Glomerular visceral epithelial cell (primary cell): ENCODE results near the gene KRT10.
A peak's percentile ranks its signal among the peaks of the same experiment; 100 is the strongest.
"Not testable (repeated sequence)": the region's sequence is repeated elsewhere in the genome, so short reads cannot be mapped to it uniquely, and the experiment has no call there.

Experiments
- DNase-seq: peaks from one replicate; pipeline ENCODE4 v3.0.0-alpha.2; 2016; ENCODE audit errors: extremely low spot score

Gene KRT10

GRCh38 chr17:40833882-40834281 lies 11.5 kb upstream of the KRT10 start:
- no peak for DNase-seq

- no peak for DNase-seq
Observed at GRCh38 chr17:40832840-40833239, 10.4 kb upstream of the KRT10 start.

- DNase-seq, result no peak
Observed at GRCh38 chr17:40830085-40830776, 7.8 kb upstream of the KRT10 start.

GRCh38 chr17:40828454-40829044 lies 6.1 kb upstream of the KRT10 start:
- no peak for DNase-seq

- no peak for DNase-seq
Observed at GRCh38 chr17:40827746-40828453, 5.5 kb upstream of the KRT10 start.

GRCh38 chr17:40825599-40825998 lies 3.2 kb upstream of the KRT10 start:
- DNase-seq, result no peak

DNA sequence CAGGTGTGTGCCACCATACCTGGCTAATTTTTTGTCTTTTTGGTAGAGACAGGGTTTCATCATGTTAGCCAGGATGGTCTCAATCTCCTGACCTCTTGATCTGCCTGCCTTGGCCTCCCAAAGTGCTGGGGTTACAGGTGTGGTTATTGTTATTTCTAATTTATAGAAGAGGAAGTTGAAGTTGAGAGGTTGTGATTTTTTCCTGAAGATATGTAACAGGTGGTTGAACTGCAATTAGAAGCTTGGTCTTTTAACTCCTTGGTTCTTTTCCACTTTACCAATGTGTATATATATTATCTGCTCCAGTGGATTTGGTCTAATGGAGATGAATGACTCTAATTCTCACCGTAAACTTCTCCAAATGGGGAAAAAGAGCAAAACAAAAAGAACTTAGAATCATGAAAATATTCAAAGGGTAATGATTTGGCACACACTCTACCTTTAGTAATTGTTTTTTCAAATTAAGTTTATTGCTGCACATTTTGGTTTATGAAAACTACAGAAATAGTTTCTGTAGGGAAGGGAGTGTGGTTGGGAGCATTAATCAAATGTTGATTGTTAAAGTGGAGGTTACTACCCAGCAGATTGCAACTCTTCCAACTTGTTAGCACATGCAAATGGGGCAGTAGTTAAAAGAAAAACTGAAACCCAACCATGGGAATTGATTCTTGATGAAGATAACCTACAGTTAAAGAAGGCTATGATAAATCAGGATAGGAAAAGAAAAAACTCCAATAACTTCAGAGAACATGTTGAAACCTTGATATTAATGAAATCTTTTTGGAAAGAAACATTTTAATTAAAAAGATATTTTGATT lies 1.8 kb upstream of the KRT10 start:
- DNase-seq, result no peak

- no peak for DNase-seq
Observed at GRCh38 chr17:40821536-40821935, 878 bp downstream of the KRT10 start.

- DNase-seq, result no peak
Observed at GRCh38 chr17:40820228-40820838, 2.1 kb downstream of the KRT10 start.

GRCh38 chr17:40819528-40820125 lies 2.8 kb downstream of the KRT10 start:
- peak; percentile 17 for DNase-seq

- peak; percentile 89 for DNase-seq
Observed at GRCh38 chr17:40818733-40819527, 3.5 kb downstream of the KRT10 start.

DNA sequence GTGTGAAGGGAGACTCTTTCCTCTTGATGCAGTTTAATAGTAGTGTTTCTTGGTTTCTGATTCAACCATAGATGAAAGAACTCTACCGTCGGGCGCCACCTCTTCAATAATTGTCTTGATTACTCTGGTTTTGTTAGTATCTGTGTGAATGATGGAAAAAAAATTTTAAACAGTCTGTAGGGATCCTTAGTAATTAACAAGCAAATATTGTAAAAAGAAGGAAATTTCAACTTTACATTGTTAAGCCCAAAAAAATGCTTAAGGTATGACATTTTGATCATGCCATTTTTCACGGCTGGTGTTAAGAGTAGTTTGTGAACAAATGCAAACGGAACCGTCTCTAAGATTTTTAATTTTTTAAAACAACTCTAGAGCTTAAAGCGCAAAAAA lies 4.1 kb downstream of the KRT10 start:
- no peak for DNase-seq

DNA sequence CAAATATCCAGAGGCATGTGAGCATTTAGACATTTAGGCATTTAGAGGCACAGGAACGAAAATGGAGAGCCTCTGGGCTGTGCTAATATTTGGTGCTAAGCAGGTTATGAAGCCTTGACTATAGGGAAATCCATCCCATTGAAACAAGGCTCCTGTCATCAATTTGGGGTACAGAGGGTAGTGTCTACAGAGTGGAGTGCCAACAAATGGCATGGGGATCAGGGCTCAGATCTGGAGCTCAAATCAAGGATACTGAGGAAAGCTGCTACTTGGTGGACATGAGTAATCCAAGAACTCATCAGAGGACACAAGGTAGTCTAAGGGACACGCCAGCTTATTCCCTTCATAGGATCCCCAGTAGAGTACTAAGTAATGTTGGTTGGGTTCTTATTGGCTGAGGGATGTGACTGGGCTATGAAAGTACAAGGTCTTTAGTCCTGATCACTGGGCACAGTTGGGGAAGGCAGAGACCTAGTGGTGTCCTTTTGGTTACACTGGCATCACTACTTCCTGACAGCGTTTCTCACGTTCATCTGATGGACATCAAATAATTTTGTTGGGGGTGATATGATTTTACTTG lies 5.2 kb downstream of the KRT10 start:
- no peak for DNase-seq

DNA sequence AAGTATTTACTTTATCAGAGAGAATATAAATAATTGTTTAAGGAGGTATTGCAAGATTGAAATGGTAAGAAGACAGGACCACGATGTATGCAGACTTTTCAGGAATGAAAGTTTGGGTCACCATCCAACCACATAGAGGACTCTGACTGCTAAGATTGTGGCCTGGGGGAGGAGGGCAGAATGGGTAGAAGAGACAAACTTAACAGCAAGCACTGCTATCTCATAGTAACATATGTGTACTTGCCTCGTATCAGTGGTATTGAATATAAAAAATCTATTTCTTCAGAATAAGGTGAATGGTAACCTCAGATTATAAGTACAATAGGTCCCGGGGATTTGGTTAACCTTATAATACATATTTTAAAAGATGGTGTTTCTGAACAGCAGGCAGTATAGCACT lies 5.8 kb downstream of the KRT10 start:
- DNase-seq, result no peak

GRCh38 chr17:40815381-40815780 lies 7.0 kb downstream of the KRT10 start:
- DNase-seq, result no peak

DNA sequence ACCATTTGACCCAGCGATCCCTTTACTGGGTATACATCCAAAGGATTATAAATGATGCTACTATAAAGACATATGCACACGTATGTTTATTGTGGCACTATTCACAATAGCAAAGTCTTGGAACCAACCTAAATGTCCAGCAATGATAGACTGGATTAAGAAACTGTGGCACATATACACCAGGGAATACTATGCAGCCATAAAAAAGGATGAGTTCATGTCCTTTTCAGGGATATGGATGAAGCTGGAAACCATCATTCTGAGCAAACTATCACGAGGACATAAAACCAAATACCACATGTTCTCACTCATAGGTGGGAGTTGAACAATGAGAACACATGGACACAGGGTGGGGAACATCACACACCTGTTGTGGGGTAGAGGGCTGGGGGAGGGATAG lies 7.8 kb downstream of the KRT10 start:
- not testable (repeated sequence) for DNase-seq

DNA sequence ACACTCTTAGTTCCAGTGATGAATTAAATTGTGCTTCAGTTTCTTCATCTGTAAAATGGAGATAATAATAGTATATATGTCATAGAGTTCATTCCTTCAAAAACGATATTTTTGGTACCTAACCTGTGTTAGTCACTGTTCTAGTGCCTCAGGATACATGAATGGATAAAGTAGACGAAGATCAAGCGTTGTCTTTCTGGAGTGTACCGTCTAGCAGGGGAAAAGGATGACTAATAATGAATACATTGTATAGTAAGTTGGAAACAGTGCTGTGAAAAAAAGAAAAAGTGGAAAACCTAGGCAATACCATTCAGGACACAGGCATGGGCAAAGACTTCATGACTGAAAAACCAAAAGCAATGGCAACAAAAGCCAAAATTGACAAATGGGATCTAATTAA lies 8.6 kb downstream of the KRT10 start:
- no peak for DNase-seq

- no peak for DNase-seq
Observed at GRCh38 chr17:40812639-40813038, 9.8 kb downstream of the KRT10 start.

DNA sequence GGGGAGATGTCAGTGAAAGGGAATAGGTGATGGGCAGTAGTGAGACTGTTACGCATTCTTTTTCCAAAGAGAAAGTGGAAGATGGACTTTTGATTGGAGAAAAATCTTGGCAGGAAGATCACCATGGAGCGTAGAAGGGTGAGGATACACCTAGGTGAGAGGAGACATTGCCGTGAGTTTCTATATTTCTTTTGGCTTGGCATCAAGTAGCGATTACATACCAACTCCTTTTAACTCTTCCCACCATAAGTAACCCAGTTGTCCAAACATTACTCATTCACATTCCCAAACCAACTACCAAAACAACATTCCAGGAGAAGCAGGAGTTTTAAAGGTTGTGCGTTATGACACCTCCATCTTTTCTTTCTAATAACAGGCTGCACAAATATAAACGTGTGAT lies 11.9 kb downstream of the KRT10 start:
- peak; percentile 73 for DNase-seq

DNA sequence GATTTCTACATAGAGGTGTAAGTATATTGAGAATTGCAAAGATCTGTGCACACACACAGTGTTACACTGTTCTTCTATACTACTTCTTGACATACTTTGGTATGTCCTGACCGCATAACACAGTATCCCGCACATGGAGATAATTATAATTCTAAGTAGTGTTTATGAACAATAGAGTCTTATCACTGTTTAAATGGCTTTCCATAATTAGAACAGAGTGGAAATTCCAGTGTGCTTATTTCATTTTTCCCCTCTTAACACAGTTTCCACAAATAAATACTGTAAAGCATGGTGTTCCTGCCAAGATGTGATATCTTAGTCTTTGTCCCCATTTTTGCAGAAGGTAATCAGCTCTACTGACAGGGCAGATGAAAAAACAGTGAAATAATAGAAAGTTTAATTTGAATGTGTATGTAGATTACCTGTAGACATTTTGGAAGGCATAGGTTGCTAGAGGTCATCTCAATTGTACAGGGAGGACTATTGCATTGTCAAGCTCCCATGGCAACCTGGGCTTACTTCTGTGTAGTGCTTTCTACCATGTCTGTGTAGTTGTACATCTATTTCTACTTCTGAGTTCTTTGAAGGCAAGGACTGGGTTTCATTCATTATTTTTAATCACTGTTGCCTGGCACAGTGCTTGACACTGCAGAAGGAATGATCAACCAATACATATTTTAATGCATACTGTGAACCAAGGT lies 12.5 kb downstream of the KRT10 start:
- DNase-seq, result no peak
